Fibroblast of skin of abdomen (primary cell): Measurements from ENCODE around the gene AP4M1.
"Not testable (repeated sequence)": the region's sequence is repeated elsewhere in the genome, so short reads cannot be mapped to it uniquely, and the experiment has no call there.

Experiments
- DNase-seq: peaks from one replicate; pipeline ENCODE4 v3.0.0-alpha.2; 2013

Gene AP4M1

DNA sequence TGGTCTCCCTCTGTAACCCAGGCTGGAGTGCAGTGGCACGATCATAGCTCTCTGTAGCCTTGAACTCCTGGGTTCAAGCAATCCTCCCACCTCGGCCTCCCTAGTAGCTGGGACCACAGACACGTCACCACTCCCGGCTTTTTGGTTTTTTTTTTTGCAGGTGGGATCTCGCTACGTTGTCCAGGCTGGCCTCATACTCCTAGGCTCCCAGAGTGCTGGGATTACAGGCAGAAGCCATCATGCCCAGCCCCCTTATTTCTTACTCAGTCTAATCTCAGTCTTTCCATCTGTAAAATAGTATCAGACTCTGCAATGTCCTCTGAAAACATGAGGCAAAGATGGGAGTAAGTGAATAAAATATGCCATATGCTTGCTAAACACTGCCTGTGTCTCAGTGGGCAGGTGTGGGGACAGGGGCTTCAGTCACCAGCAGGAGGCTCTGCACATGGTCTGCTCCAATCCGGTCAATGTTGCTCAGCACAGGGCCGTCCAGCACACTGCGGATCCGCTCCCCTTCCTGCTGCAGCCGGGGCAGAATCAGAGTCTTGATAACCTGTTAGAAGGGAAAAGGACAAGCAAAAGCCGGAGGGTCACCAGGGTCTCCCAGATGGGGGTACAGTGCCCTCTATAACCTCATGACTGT, 8.2 kb downstream of the AP4M1 start:
- no peak for DNase-seq

DNA sequence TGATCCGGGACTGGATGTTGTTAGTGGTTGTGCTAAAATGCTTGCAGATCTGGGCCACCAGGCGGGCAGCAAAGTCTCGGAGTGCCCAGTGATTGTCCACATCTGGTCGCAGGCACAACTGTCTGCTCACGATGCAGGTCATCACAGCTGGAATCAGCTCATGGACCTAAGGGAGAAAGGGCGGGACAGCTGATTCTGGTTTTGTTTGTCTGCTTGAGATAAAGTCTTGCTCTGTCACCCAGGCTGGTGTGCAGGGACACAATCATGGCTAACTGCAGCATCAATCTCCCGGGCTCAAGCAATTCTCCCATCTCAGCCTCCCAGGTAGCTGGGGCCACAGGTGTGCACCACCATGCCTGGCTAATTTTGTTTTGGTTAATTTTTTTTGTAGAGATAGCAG, 9.7 kb downstream of the AP4M1 start:
- DNase-seq, result no peak

- no peak for DNase-seq
Observed at GRCh38 chr7:100111914-100112313, 10.5 kb downstream of the AP4M1 start.

- DNase-seq, result no peak
Observed at GRCh38 chr7:100115026-100115425, 13.6 kb downstream of the AP4M1 start.

GRCh38 chr7:100118388-100119071, 17.1 kb downstream of the AP4M1 start:
- no peak for DNase-seq

- DNase-seq, result peak; percentile 94
Observed at GRCh38 chr7:100119072-100119969, 17.9 kb downstream of the AP4M1 start, which contains the start of the genes CNPY4 and TAF6. TSS of gene CNPY4 (plus strand) at chr7:100119634. CDS start at chr7:100119745, 111 bp downstream. TSS of gene TAF6 (minus strand) at chr7:100119358. CDS start at chr7:100114209, 5,149 bp downstream.

GRCh38 chr7:100119970-100120732, 18.7 kb downstream of the AP4M1 start:
- DNase-seq, result peak; percentile 64

DNA sequence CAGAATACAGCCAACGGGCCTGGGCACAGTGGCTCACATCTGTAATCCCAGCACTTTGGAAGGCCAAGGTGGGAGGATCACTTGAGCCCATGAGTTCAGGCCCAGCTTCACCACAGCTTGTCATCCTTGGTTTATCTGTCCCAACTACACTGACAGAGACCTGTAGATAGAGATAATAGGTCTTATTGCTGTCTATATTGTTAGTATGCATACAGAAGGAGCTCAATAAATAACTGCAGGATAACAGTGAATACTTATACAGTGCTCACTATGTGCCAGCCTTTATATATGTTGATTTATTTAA, 19.2 kb downstream of the AP4M1 start:
- DNase-seq, result no peak

- DNase-seq, result no peak
Observed at GRCh38 chr7:100122067-100122466, 20.6 kb downstream of the AP4M1 start.

DNA sequence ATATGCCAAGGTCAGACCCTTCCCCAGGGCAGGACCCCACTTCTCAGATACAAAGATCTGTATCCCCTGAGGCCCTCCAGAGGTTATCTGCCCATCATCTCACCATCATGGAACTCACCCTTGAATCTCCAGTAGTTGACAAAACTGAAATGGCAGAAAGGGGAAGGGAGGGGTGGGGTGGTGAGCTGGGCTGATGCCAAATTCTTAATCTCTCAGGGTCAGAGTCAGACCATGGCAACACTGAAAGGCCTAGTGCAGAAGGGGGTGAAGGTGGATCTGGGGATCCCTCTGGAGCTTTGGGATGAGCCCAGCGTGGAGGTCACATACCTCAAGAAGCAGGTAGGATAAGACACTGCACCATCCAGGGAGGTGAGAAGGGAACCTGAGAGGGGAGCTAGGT, 21.1 kb downstream of the AP4M1 start:
- DNase-seq, result no peak

DNA sequence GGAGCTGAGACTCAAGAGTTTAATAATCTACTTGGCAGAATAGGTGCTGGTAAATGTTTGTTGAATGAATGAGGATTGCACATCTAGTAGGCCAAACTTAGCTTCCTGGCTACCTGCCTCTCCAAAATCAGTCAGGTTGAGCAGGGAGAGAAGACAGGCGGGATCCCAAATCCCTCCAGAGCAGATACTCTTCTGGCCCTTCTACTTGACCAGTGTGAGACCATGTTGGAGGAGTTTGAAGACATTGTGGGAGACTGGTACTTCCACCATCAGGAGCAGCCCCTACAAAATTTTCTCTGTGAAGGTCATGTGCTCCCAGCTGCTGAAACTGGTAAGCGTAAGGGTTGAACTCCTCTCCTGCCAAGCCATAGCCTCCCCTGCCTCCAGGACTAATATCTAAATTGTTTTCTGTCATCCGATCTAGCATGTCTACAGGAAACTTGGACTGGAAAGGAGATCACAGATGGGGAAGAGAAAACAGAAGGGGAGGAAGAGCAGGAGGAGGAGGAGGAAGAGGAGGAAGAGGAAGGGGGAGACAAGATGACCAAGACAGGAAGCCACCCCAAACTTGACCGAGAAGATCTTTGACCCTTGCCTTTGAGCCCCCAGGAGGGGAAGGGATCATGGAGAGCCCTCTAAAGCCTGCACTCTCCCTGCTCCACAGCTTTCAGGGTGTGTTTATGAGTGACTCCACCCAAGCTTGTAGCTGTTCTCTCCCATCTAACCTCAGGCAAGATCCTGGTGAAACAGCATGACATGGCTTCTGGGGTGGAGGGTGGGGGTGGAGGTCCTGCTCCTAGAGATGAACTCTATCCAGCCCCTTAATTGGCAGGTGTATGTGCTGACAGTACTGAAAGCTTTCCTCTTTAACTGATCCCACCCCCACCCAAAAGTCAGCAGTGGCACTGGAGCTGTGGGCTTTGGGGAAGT, 23.1 kb downstream of the AP4M1 start:
- DNase-seq, result no peak

DNA sequence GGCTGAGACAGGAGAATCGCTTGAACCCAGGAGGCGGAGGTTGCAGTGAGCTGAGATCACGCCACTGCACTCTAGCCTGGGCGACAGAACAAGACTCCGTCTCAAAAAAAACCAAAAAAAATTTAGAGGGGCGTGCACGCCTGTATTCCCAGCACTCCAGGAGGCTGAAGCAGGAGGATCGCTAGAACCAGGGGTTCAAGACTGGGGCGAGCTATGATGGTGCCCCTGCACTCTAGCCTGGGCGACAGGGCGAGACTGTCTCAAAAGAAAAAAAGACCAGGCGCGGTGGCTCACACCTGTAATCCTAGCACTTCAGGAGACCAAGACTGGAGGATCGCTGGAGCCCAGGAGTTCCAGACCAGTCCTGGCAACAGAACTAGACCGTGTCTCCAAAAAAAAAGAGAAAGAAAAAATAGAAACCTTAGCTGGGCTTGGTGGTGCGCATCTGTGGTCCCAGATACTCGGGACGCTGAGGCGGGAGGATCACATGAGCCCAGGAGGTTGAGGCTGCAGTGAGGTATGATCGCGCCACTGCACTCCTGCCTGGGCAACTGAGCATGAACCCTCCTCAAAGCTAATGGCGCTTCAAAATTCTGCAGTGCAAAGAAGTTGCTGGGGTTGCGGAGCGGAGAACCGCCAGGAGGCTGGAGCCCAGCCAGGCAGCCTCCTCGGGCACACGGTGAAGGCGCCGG, 24.9 kb downstream of the AP4M1 start:
- DNase-seq, result no peak

DNA sequence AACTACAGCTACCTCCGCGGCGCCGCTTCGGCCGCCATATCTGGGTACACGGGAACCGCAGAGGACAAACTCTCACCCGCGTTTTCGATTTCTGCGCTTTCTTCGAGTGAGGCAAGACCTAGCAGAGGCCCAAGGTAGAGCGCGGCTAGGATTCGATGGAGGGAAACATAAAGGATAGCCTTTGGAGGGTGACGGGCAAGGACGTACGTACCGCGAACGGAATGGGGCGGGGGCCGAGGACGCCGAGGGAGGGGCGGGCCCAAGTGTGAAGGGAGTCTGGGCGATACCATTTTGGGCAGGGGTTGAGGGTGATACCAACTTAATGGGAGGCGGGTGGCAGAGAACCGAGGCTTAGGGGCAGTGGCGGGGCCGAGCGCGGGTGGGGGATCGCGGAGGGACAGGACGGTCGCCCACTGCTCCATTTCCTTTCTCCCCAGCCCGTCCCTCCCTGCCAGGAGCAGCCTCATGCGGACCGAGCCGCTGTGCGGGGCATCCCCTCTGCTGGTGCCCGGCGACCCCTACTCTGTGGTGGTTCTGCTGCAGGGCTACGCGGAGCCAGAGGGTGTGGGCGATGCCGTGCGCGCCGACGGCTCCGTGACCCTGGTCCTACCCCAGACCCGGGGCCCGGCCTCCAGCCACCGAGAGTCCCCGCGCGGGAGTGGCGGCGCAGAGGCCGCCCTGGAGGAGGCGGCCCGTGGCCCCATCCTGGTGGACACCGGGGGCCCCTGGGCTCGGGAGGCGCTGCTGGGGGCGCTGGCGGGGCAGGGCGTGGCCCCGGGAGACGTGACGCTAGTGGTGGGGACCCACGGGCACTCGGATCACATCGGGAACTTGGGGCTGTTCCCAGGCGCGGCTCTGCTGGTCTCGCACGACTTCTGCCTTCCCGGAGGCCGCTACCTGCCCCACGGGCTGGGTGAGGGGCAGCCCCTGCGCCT, 25.8 kb downstream of the AP4M1 start, which contains the start of gene MBLAC1:
Gene MBLAC1 (plus strand): TSS at position 37 of the 935 bp plus-strand sequence. CDS start 429 bp downstream, at position 466.
- DNase-seq, result peak; percentile 93

DNA sequence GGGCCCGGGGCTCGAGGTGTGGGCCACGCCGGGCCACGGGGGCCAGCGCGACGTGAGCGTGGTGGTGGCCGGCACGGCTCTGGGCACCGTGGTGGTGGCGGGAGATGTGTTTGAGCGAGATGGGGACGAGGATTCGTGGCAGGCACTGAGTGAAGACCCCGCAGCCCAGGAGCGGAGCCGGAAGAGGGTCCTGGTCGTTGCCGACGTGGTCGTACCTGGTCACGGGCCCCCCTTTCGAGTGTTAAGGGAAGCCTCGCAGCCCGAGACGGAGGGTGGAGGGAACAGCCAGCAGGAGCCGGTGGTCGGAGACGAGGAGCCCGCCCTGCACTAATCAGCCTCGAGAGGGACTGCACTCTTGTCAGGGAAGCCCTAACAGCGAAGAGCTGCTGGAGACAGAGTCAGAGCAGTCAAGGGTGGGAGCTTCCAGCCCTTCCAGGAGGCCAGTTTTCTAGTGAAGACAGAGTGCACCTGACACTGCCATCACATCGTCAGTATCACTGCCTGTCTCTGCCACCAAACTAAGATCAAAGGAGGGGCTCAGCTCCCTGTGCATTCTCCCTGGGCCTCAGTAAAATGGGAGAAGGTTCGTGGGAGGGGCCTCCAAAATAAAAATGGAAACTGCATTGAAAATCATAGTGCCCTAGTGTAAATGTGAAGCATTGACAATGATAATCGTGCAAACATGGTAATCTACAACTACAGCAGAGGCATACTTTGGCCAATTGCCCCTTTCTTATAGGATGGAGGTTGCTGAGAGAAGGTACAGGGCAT, 26.6 kb downstream of the AP4M1 start:
- no peak for DNase-seq

DNA sequence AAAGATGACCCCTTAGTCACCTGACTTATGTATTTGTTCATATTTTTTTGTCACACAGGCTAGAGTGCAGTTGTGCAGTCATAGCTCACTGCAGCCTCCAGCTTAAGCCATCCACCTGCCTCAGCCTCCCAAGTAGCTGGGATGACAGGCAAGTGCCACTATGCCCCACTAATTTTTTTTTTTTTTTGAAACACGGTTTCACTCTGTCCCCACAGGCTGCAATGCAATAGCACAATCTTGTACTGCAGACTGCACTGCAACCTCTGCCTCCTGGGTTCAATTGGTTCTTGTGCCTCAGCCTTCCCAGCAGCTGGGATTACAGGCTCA, 27.2 kb downstream of the AP4M1 start:
- no peak for DNase-seq

GRCh38 chr7:100130220-100130607, 28.8 kb downstream of the AP4M1 start:
- not testable (repeated sequence) for DNase-seq

GRCh38 chr7:100130608-100131453, 29.4 kb downstream of the AP4M1 start:
- peak; percentile 51 for DNase-seq

DNA sequence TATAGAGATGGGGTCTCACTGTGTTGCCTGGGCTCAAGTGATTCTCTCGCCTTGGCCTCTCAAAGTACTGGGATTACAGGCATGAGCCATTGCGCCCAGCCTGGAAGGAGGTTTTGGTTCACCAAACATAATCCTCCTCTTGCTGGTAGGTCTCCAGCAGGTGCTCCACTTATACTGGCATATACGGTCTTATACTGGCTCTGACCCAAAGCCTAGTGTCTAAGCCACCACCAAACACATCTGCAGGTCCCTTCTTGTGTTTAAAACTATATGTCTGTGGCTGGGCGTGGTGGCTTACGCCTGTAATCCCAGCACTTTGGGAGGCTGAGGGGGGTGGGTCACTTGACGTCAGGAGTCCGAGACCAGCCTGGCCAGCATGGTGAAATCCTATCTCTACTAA, 30.7 kb downstream of the AP4M1 start:
- DNase-seq, result no peak
